ENCODE data around the gene OR7D2.

Gene OR7D2

GRCh38 chr19:9205501-9206113, 26.8 kb downstream of the OR7D2 start:
- DNase-seq, result peak; percentile 71 to 81 (median 76)

GRCh38 chr19:9219489-9219888, 40.7 kb downstream of the OR7D2 start, which contains the start of gene OR7D4:
TSS of gene OR7D4 (minus strand) at chr19:9219589. CDS start at chr19:9214837, 4,752 bp downstream.
- DNase-seq, result no peak
